NB4 (cell line): Measurements from ENCODE around the gene PMPCA.

Source experiments
- DNase-seq: peaks from one replicate; pipeline ENCODE4 v3.0.0; 2010; ENCODE audit warnings: low read depth
- H3K4me3 ChIP-seq: one replicate; pipeline ENCODE4 v1.5.1; 2011; ENCODE audit warnings: mild to moderate bottlenecking, low read depth, low read length, moderate library complexity
- CTCF ChIP-seq: IDR thresholded peaks from one replicate; pipeline ENCODE4 v1.5.1; 2012; ENCODE audit warnings: low read depth, low read length
- MAX ChIP-seq: IDR thresholded peaks from 2 replicates; pipeline ENCODE4 v1.6.1; 2011; ENCODE audit warnings: low read depth, low read length
- MYC ChIP-seq: IDR thresholded peaks from 2 replicates; pipeline ENCODE4 v1.6.1; 2011; ENCODE audit warnings: low read depth, low read length
- POLR2A ChIP-seq: IDR thresholded peaks from 2 replicates; pipeline ENCODE4 v1.6.1; 2011; ENCODE audit warnings: mild to moderate bottlenecking; ENCODE audit not compliant: insufficient read length; ENCODE audit errors: extremely low read depth

Gene PMPCA

GRCh38 chr9:136363949-136364748, 46.3 kb upstream of the PMPCA start:
- DNase-seq, result peak; percentile 88
- H3K4me3 ChIP-seq, result peak overlapping the region; percentile 41
- no peak; the same call in 1 of the 2 replicates for TF ChIP-seq MYC
- peak; percentile 43 for TF ChIP-seq POLR2A
- TF ChIP-seq MAX, result no peak

- no peak for TF ChIP-seq MYC
- no peak for TF ChIP-seq CTCF
- TF ChIP-seq MAX, result no peak
- TF ChIP-seq POLR2A, result no peak
- peak overlapping the region; percentile 32 for H3K4me3 ChIP-seq
- peak; percentile 70 for DNase-seq
Observed at GRCh38 chr9:136364942-136365774, 45.3 kb upstream of the PMPCA start.

- TF ChIP-seq MYC, result no peak
- TF ChIP-seq MAX, result no peak
- TF ChIP-seq POLR2A, result no peak
- TF ChIP-seq CTCF, result no peak
- H3K4me3 ChIP-seq, result no peak overlapping the region
- peak; percentile 51 for DNase-seq
Observed at GRCh38 chr9:136365775-136366222, 44.7 kb upstream of the PMPCA start.

- TF ChIP-seq POLR2A (no peak), MYC (no peak), CTCF (no peak), MAX (no peak)
- no peak overlapping the region for H3K4me3 ChIP-seq
- no peak for DNase-seq
Observed at GRCh38 chr9:136366826-136367225, 43.6 kb upstream of the PMPCA start.

GRCh38 chr9:136367296-136368145, 42.9 kb upstream of the PMPCA start:
- H3K4me3 ChIP-seq, result no peak overlapping the region
- TF ChIP-seq MAX, result no peak
- DNase-seq, result no peak

GRCh38 chr9:136368190-136368589, 42.3 kb upstream of the PMPCA start:
- H3K4me3 ChIP-seq, result no peak overlapping the region
- TF ChIP-seq CTCF (no peak), MAX (no peak), POLR2A (no peak), MYC (no peak)
- no peak for DNase-seq
